Measurements from ENCODE around the gene RSPH1. TPM values are rescaled to one million over a fixed set of nuclear protein-coding genes. Genes with fewer than 3 reads are reported as not detected.

RSPH1 gene
- total and polyA plus RNA-seq, 2 experiments from 2014 or later = 0.06 to 0.43 TPM

DNA sequence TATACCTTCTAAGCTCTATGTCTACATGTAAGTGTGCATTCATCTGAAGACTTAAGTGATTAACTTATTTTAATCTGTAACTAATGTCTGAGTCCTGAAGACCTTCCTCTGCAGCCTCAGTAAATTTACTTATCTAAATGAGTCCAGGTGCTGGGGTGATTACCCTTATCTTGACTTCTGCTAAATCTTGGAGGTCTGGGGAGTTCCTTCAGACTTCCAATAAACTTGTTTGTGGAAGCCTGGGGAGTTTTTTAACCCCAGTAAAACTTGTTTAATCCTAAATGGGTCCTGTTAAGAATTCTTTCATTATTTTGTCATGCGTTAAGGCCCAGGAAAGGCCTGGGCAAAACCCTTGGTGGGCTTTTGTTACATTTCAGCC lies 37.0 kb downstream of the RSPH1 start:
- H3K27me3 ChIP-seq = no peaks in the 10 kb centered on the region
- DNase-seq (ENCODE audit: low read depth in 1 of 2, low spot score in 1 of 2) = no peak
- H3K4me1 ChIP-seq (ENCODE audit: low read depth) = no peaks in the 10 kb centered on the region
- no peak overlapping the region for H3K4me3 ChIP-seq
- no peak overlapping the region for H3K27ac ChIP-seq
- H3K9me3 ChIP-seq (ENCODE audit: low read depth) = no peaks in the 10 kb centered on the region
- TF ChIP-seq CTCF (IDR thresholded peaks at IDR 0.05; ENCODE audit: low read depth, low read length) = no peak
- H3K36me3 ChIP-seq = no peaks in the 10 kb centered on the region

- H3K36me3 ChIP-seq = no peaks in the 10 kb centered on the region
Observed at GRCh38 chr21:42456457-42456856, 39.6 kb downstream of the RSPH1 start.

GRCh38 chr21:42455754-42456440 lies 40.1 kb downstream of the RSPH1 start:
- DNase-seq (ENCODE audit: low read depth in 1 of 2, low spot score in 1 of 2) = no peak
- no peaks in the 10 kb centered on the region for H3K9me3 ChIP-seq (ENCODE audit: low read depth)

More at GRCh38 chr21:42456457-42456856, 39.6 kb downstream of the RSPH1 start:
- Histone ChIP-seq H3K27me3 (no peaks in the 10 kb centered on the region), H3K9me3 (ENCODE audit: low read depth) (no peaks in the 10 kb centered on the region), H3K4me1 (ENCODE audit: low read depth) (no peaks in the 10 kb centered on the region), H3K27ac (no peak overlapping the region), H3K4me3 (no peak overlapping the region)
- no peak for DNase-seq (ENCODE audit: low read depth in 1 of 2, low spot score in 1 of 2)
- TF ChIP-seq CTCF (IDR thresholded peaks at IDR 0.05; ENCODE audit: low read depth, low read length) = no peak

DNA sequence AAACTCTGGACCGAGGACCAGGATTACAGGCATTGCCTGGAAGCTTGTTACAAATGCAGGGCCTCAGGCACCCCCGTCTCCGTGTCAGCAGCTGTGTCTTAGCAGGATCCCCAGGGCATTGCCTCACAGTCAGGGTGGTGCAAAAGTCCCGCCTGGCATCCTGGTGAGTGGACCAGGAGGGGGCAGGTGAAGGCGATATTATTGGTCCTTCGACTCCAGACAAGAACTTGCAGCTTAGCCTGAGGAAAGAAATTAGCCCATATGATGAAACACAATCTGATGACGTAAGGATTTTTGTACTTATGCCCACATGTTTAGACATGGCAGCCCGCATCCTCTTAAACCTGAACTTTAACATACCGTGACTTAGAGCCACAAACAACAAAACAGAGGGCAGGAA lies 40.8 kb downstream of the RSPH1 start:
- Histone ChIP-seq H3K27me3 (no peaks in the 10 kb centered on the region), H3K9me3 (ENCODE audit: low read depth) (no peaks in the 10 kb centered on the region), H3K4me1 (ENCODE audit: low read depth) (no peaks in the 10 kb centered on the region), H3K4me3 (no peak overlapping the region), H3K27ac (no peak overlapping the region), H3K36me3 (no peaks in the 10 kb centered on the region)
- TF ChIP-seq CTCF (IDR thresholded peaks at IDR 0.05; ENCODE audit: low read depth, low read length) = no peak
- no peak for DNase-seq (ENCODE audit: low read depth in 1 of 2, low spot score in 1 of 2)

More at GRCh38 chr21:42455754-42456440, 40.1 kb downstream of the RSPH1 start:
- Histone ChIP-seq H3K4me3 (no peak overlapping the region), H3K27ac (no peak overlapping the region), H3K36me3 (no peaks in the 10 kb centered on the region), H3K27me3 (no peaks in the 10 kb centered on the region), H3K4me1 (ENCODE audit: low read depth) (no peaks in the 10 kb centered on the region)
- TF ChIP-seq CTCF (IDR thresholded peaks at IDR 0.05; ENCODE audit: low read depth, low read length) = no peak

GRCh38 chr21:42454786-42455185 lies 41.2 kb downstream of the RSPH1 start:
- DNase-seq (ENCODE audit: low read depth in 1 of 2, low spot score in 1 of 2) = no peak
- no peaks in the 10 kb centered on the region for H3K27me3 ChIP-seq
- no peak overlapping the region for H3K4me3 ChIP-seq
- no peaks in the 10 kb centered on the region for H3K9me3 ChIP-seq (ENCODE audit: low read depth)
- no peaks in the 10 kb centered on the region for H3K36me3 ChIP-seq
- no peak for TF ChIP-seq CTCF (IDR thresholded peaks at IDR 0.05; ENCODE audit: low read depth, low read length)
- no peaks in the 10 kb centered on the region for H3K4me1 ChIP-seq (ENCODE audit: low read depth)
- H3K27ac ChIP-seq = no peak overlapping the region
